Epithelial cell of proximal tubule (primary cell): ENCODE data around the gene GRB10. TPM values are rescaled to one million over a fixed set of nuclear protein-coding genes. Genes with fewer than 3 reads are reported as not detected.

Experiments
- DNase-seq: peaks from one replicate; pipeline ENCODE4 v3.0.0-alpha.2; 2011; ENCODE audit warnings: low read depth
- H3K4me3 ChIP-seq: 2 replicates; pipeline ENCODE4 v1.5.1; 2011; ENCODE audit warnings: low read depth, mild to moderate bottlenecking, low read length
- CTCF ChIP-seq: conservative IDR thresholded peaks from 2 replicates; pipeline ENCODE4 v1.5.1; 2012; ENCODE audit warnings: low read depth, mild to moderate bottlenecking, low read length
- total RNA-seq: library from RNA; depleted of rRNA; stranded (reverse); fragments of >200 nt; gene quantifications from 2 replicates; pipeline ENCODE4 v1.2.3, GENCODE V29; 2015

Gene GRB10
- total RNA-seq, 1 donor from 2014 or later, result 33.4 TPM

- no peak for DNase-seq
- H3K4me3 ChIP-seq, result no peak overlapping the region
- TF ChIP-seq CTCF, result no peak
Measured at GRCh38 chr7:50544992-50545391, 237.7 kb downstream of the GRB10 start.

- DNase-seq, result no peak
- TF ChIP-seq CTCF, result no peak
- no peak overlapping the region for H3K4me3 ChIP-seq
Measured at GRCh38 chr7:50543776-50544442, 238.8 kb downstream of the GRB10 start.

- no peak overlapping the region for H3K4me3 ChIP-seq
- no peak for TF ChIP-seq CTCF
- DNase-seq, result no peak
Measured at GRCh38 chr7:50542132-50542531, 240.6 kb downstream of the GRB10 start.

GRCh38 chr7:50540785-50541579 lies 241.7 kb downstream of the GRB10 start:
- TF ChIP-seq CTCF, result no peak
- DNase-seq, result no peak
- H3K4me3 ChIP-seq, result no peak overlapping the region

Other genes starting within 250 kb of the GRB10 start
- 0.29 and 1.4 TPM in 2 replicates for gene DDC, start 217.5 kb downstream of the GRB10 start, total RNA-seq